Smooth muscle cell (in vitro differentiated cells): ENCODE measurements around the gene CDK5R2. TPM values are rescaled to one million over a fixed set of nuclear protein-coding genes. Genes with fewer than 3 reads are reported as not detected.

Experiments
- DNase-seq: peaks from one replicate; lab custom pipeline; 2025; ENCODE audit not compliant: unreplicated experiment; lab: John Stamatoyannopoulos, UW
- H2AFZ ChIP-seq: fragments of 200-600 bp; sonication (generic); 2 replicates; pipeline ENCODE4 v1.6.0; 2016; ENCODE audit warnings: antibody characterized with exemption, low read depth, mild to moderate bottlenecking
- H3F3A ChIP-seq: fragments of 200-600 bp; sonication (generic); 2 replicates; pipeline ENCODE4 v1.6.0; 2017; ENCODE audit warnings: antibody characterized with exemption, low read depth
- H3K27ac ChIP-seq: fragments of 200-600 bp; sonication (generic); 2 replicates; pipeline ENCODE4 v1.5.1; 2016; ENCODE audit warnings: low read depth, mild to moderate bottlenecking
- H3K27me3 ChIP-seq: fragments of 200-600 bp; sonication (generic); 2 replicates; pipeline ENCODE4 v1.6.1; 2016; ENCODE audit warnings: low read depth, mild to moderate bottlenecking
- H3K36me3 ChIP-seq: fragments of 200-600 bp; sonication (generic); 2 replicates; pipeline ENCODE4 v1.5.1; 2016; ENCODE audit warnings: low read depth
- H3K4me1 ChIP-seq: fragments of 200-600 bp; sonication (generic); 2 replicates; pipeline ENCODE4 v1.5.1; 2016; ENCODE audit warnings: low read depth
- H3K4me2 ChIP-seq: fragments of 200-600 bp; sonication (generic); 2 replicates; pipeline ENCODE4 v1.6.0; 2016; ENCODE audit warnings: mild to moderate bottlenecking
- H3K4me3 ChIP-seq: fragments of 200-600 bp; sonication (generic); 2 replicates; pipeline ENCODE4 v1.5.1; 2016; ENCODE audit warnings: mild to moderate bottlenecking
- H3K79me2 ChIP-seq: fragments of 200-600 bp; sonication (generic); 2 replicates; pipeline ENCODE4 v1.6.0; 2016; ENCODE audit warnings: low read depth, mild to moderate bottlenecking
- H3K9ac ChIP-seq: fragments of 200-600 bp; sonication (generic); 2 replicates; pipeline ENCODE4 v1.6.0; 2016; ENCODE audit warnings: low read depth
- H3K9me3 ChIP-seq: fragments of 200-600 bp; sonication (generic); replicated peaks from 2 replicates; pipeline ENCODE4 v1.5.1; 2016; ENCODE audit warnings: low read depth
- H4K20me1 ChIP-seq: fragments of 200-600 bp; sonication (generic); 2 replicates; pipeline ENCODE4 v1.6.0; 2016; ENCODE audit warnings: low read depth
- CTCF ChIP-seq: fragments of 200-600 bp; sonication (generic); IDR thresholded peaks from 2 replicates; pipeline ENCODE4 v1.5.1; 2017; ENCODE audit warnings: borderline replicate concordance, mild to moderate bottlenecking, antibody characterized with exemption; ENCODE audit not compliant: insufficient read depth, poor library complexity, severe bottlenecking
- WGBS: methylation state at CpG from one replicate; pipeline ENCODE4 v1.1.7; 2016; ENCODE audit warnings: low lambda C conversion rate; 5-methylcytosine and 5-hydroxymethylcytosine counted together
- polyA plus RNA-seq: library from polyadenylated mRNA; unstranded; fragments of >200 nt; fragmentation: Nextera tagmentation; extraction: Ambion mirVana; gene quantifications from 2 replicates; pipeline ENCODE4 v1.2.1, GENCODE V29; 2016
- total RNA-seq: library from RNA; depleted of rRNA; stranded (reverse); fragments of >200 nt; gene quantifications from 2 replicates; pipeline ENCODE4 v1.2.3, GENCODE V29; 2014

Gene CDK5R2
- total and polyA plus RNA-seq, 2 experiments from 2014 or later, result 0.62 TPM; not detected in 1

GRCh38 chr2:218944759-218945404 lies 14.6 kb upstream of the CDK5R2 start:
- Histone ChIP-seq H2AFZ (no peak overlapping the region), H3K9ac (no peak overlapping the region), H3K9me3 (no peaks in the 10 kb centered on the region), H4K20me1 (no peaks in the 10 kb centered on the region), H3K79me2 (no peaks in the 10 kb centered on the region), H3K27me3 (peaks cover 26% of the 10 kb centered on the region), H3F3A (no peaks in the 10 kb centered on the region), H3K4me1 (no peaks in the 10 kb centered on the region), H3K4me3 (no peak overlapping the region), H3K4me2 (no peak overlapping the region), H3K27ac (no peak overlapping the region), H3K36me3 (no peaks in the 10 kb centered on the region)
- DNase-seq, result no peak
- WGBS, result 86% methylated on average over 1 of the region's 1 CpG
- no peak for TF ChIP-seq CTCF

- H3K9ac ChIP-seq, result no peak overlapping the region
- WGBS, result 87% methylated on average over 1 of the region's 1 CpG
- H3K4me1 ChIP-seq, result no peaks in the 10 kb centered on the region
- H3K4me3 ChIP-seq, result no peak overlapping the region
- H3K27ac ChIP-seq, result no peak overlapping the region
- no peaks in the 10 kb centered on the region for H3K9me3 ChIP-seq
- H4K20me1 ChIP-seq, result no peaks in the 10 kb centered on the region
- H2AFZ ChIP-seq, result no peak overlapping the region
- H3K36me3 ChIP-seq, result no peaks in the 10 kb centered on the region
- no peak for TF ChIP-seq CTCF
- peaks cover 33% of the 10 kb centered on the region for H3K27me3 ChIP-seq
- no peaks in the 10 kb centered on the region for H3F3A ChIP-seq
- DNase-seq, result no peak
- no peaks in the 10 kb centered on the region for H3K79me2 ChIP-seq
- no peak overlapping the region for H3K4me2 ChIP-seq
These were observed 12.8 kb upstream of the CDK5R2 start for GRCh38 chr2:218946621-218947020.

- no peaks in the 10 kb centered on the region for H3K9me3 ChIP-seq
- no peak for TF ChIP-seq CTCF
- H3K9ac ChIP-seq, result no peak overlapping the region
- WGBS, result 95% methylated on average over 7 of the region's 7 CpGs
- no peaks in the 10 kb centered on the region for H3K4me1 ChIP-seq
- H3K27me3 ChIP-seq, result peaks cover 31% of the 10 kb centered on the region
- H3K79me2 ChIP-seq, result no peaks in the 10 kb centered on the region
- no peak overlapping the region for H3K27ac ChIP-seq
- no peaks in the 10 kb centered on the region for H4K20me1 ChIP-seq
- DNase-seq, result no peak
- H3F3A ChIP-seq, result no peaks in the 10 kb centered on the region
- no peak overlapping the region for H3K4me2 ChIP-seq
- H3K4me3 ChIP-seq, result no peak overlapping the region
- H3K36me3 ChIP-seq, result no peaks in the 10 kb centered on the region
- no peak overlapping the region for H2AFZ ChIP-seq
These were observed 7.3 kb upstream of the CDK5R2 start for GRCh38 chr2:218952160-218952559.

GRCh38 chr2:218953366-218953954 lies 6.0 kb upstream of the CDK5R2 start:
- H3K4me3 ChIP-seq, result no peak overlapping the region
- H3K36me3 ChIP-seq, result no peaks in the 10 kb centered on the region
- no peak overlapping the region for H3K27ac ChIP-seq
- H4K20me1 ChIP-seq, result no peaks in the 10 kb centered on the region
- H3K4me1 ChIP-seq, result no peaks in the 10 kb centered on the region
- peaks cover 44% of the 10 kb centered on the region for H3K27me3 ChIP-seq
- no peak for DNase-seq
- no peak overlapping the region for H3K4me2 ChIP-seq
- H3K9ac ChIP-seq, result no peak overlapping the region
- H3K9me3 ChIP-seq, result no peaks in the 10 kb centered on the region
- TF ChIP-seq CTCF, result no peak
- no peak overlapping the region for H2AFZ ChIP-seq
- no peaks in the 10 kb centered on the region for H3F3A ChIP-seq
- 66% methylated on average over 18 of the region's 18 CpGs for WGBS
- H3K79me2 ChIP-seq, result no peaks in the 10 kb centered on the region
